HG03469 (cell line): ENCODE results near the gene COA5.
"Not testable (repeated sequence)": the region's sequence is repeated elsewhere in the genome, so short reads cannot be mapped to it uniquely, and the experiment has no call there.

Source experiments
- ATAC-seq: cut with Tn5 transposase; IDR thresholded peaks from one replicate; pipeline ENCODE4 v1.9.1; 2021; ENCODE audit warnings: mild to moderate bottlenecking, moderate library complexity, moderate number of reproducible peaks; ENCODE audit not compliant: unreplicated experiment

Gene COA5

GRCh38 chr2:98607104-98607503, 1.2 kb downstream of the COA5 start:
- ATAC-seq: no peak

DNA sequence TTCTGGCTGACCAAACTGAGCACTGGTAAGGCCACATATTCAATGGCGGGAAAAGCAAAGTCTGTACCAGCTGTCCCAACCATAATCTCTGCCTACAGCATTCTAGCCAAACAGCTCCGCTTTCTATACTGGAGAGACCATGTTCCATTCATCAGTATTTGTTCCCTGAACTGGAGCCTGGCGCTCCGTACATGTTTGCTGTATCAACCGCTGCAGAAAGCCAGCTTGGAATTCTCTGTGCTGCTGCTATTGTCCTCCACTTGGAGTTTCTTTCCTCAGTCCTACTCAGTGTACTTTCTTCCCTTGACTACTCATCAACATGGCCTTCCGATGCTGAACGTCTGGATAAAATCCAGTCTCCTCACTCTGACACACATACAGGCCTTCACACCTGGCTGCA, 1.9 kb downstream of the COA5 start:
- ATAC-seq: no peak

- ATAC-seq: no peak
These were observed 3.2 kb downstream of the COA5 start for GRCh38 chr2:98605076-98605475.

GRCh38 chr2:98604547-98604946, 3.8 kb downstream of the COA5 start:
- no peak for ATAC-seq

GRCh38 chr2:98601532-98602132, 6.7 kb downstream of the COA5 start:
- ATAC-seq: no peak

GRCh38 chr2:98598781-98599428, 9.4 kb downstream of the COA5 start:
- no peak for ATAC-seq

- not testable (repeated sequence) for ATAC-seq
These were observed 13.6 kb downstream of the COA5 start for GRCh38 chr2:98594665-98595064.

DNA sequence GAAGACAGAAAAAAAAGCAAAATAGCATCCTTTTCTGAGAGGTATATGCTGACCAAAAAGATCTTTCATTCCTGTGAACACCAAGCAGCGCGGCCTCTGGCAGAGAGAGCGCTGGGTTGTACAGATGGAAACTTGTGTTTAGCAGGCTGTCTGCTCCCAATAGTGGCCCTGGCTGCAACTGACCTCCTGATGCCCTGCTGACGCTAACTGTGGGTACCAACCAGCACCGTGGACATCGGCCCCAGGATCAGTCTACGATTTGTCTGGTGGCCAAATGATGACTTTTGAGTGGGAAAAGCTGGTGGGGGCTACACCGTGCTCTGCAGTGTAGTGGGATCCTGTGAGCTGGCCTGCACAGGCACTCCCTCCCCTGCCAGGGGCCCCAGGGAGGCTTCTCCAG, 15.7 kb downstream of the COA5 start:
- no peak for ATAC-seq

- no peak for ATAC-seq
These were observed 18.8 kb downstream of the COA5 start for GRCh38 chr2:98589489-98589888.

DNA sequence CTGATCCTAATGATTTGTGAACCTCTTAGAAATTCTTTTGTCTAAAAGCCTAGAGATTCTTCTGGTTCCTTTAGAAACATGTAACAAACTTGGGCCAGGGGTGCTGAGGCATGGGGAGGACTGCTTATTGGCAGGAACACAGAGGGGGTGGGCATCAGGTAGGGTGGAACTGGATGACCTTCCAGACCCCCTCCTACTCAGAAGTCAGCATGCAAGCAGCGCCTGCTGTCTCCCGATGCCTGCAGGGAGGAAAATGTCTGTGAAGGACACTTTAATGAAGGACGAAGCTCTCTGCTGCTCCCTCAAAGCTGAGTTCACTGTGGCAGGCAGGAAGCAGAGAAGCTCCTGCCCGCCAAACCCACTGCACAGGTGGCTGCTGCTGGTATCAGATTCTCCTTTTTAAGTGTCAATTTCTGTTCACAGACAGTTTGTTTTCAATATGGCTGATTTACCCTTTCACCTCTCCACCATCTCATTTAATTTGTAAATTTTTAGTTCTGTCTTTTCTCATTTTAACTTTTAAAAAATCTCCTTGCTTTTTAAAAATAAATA, 19.4 kb downstream of the COA5 start:
- ATAC-seq: no peak

DNA sequence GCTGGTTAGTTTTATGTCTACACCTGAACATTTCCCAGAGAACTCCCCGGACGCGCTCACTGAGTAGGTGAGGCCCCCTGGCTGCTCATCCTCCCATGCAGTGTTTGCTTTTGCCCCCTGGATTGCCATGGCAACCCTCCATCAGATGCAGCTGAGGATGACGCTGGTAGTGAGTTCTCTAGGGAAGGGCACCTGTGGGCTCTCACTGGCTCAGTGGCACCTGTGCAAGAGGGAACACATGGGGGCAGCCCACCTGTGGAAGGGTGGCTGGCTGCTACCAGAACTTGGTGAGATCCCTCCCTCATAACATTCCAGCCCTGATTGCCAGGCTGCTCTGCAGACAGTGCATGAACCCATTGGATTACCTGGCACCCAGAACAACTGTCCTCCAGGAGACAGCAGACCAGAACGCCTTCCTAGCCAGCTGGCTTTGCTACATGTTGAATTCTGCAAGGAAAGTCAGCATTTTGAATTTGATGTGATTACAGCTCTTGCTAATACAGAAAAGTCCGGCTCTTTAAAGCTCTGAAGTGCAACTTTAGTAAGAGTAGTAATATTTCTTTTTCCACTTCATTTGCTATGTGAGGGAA, 21.7 kb downstream of the COA5 start:
- no peak for ATAC-seq

DNA sequence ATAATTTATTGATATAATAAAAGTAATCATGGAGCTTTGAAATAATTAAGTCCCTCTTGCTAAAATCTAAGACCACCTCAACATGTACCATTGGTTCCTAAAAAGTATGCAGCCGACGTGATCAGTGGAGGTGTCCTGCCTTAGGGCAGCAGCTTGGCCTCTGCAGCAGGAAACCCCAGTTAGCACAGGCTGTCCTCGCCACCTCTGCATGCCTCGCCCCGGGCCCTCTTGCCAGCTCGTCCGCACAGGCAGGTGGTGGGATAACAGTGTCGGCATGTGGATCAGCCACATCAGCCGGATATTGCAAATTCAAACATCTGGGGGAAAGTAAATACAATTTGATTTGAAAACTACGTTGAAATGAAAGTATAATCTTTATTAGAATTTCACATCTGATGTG, 22.9 kb downstream of the COA5 start:
- ATAC-seq: no peak

DNA sequence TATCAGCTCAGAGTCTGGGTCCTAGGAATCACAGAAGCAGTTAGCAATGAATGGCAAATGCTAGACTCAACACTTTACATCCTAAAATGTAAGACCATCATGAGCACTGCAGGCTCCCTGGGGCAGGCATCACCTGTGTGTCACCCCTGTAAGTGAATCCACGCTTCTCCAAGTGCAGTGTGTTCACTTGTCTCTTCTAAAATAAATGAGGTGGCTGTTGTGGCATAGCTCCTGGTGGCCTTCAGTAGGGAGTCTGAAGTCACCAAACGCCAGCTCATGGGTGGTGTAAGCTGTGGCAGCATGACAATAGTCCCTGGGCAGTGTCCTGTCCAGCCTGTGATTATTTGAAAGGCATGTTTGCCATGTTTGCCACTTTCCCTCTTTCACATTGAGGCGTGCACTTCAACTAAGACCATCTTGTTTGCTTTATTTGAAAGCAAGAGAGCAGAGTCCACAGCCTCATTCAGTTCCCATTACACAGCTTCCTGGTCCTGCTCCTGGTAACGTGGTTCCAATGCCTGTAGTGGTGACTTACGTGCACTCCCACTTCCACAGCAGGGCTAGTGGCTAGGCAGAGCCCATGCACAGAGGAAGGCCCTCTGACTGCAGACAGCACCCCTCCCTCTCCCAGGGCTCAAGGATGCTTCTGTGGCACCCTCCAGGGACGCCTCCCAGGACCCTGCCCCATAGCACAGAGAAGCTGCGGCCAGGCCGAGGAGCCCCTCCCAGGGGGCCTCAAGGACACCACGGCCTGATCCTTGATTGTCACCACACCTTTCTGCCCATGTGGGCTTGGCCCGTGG, 24.3 kb downstream of the COA5 start:
- no peak for ATAC-seq

GRCh38 chr2:98583276-98583675, 25.0 kb downstream of the COA5 start:
- no peak for ATAC-seq

GRCh38 chr2:98582523-98582922, 25.8 kb downstream of the COA5 start:
- ATAC-seq: no peak

- ATAC-seq: no peak
These were observed 27.5 kb downstream of the COA5 start for GRCh38 chr2:98580656-98581284.

- no peak for ATAC-seq
These were observed 28.4 kb downstream of the COA5 start for GRCh38 chr2:98579926-98580325.

- no peak for ATAC-seq
These were observed 30.1 kb downstream of the COA5 start for GRCh38 chr2:98578231-98578630.

GRCh38 chr2:98577313-98577712, 31.0 kb downstream of the COA5 start:
- ATAC-seq: no peak

DNA sequence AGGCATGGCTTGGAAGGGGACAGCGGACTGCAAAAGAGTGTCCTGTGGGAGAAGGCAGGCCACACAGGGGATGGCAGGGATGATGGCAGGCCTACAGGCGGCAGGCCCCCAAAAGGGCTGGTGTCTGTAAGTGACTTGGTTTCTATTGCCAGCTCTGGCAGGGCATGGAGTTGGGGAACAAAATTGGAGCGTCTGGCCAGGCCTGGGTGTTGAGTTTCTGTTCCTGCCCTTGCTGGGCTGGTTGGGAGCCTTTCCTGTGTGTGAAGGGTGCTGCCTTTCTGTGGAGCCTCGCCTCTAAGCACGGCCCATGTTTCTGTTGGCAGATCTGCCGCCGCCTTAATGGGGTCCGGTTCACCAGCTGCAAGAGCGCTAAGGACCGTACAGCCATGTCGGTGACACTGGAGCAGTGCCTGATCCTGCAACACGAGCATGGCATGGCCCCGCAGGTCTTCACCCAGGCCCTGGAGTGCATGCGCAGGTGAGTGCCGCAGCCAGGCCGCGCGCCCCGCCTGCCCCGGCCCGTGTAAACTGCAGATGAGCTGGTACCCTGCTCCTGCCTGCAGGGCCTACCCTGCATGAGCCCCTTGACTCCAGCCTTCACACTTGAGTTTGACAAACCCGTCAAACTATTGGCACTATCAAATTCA, 31.5 kb downstream of the COA5 start:
- ATAC-seq: no peak
